GM10266 (cell line): ENCODE measurements around the gene PLA2G4A.

Experiments
- DNase-seq: peaks from one replicate; pipeline ENCODE4 v3.0.0; 2012; ENCODE audit errors: extremely low spot score
- TF ChIP-seq, protein P1 (sequence below): IDR thresholded peaks from 2 replicates; pipeline ENCODE4 v1.5.1; 2012; ENCODE audit warnings: mild to moderate bottlenecking, low read depth; ENCODE audit not compliant: control insufficient read depth, insufficient read depth; ENCODE audit errors: missing control alignments

Gene PLA2G4A

DNA sequence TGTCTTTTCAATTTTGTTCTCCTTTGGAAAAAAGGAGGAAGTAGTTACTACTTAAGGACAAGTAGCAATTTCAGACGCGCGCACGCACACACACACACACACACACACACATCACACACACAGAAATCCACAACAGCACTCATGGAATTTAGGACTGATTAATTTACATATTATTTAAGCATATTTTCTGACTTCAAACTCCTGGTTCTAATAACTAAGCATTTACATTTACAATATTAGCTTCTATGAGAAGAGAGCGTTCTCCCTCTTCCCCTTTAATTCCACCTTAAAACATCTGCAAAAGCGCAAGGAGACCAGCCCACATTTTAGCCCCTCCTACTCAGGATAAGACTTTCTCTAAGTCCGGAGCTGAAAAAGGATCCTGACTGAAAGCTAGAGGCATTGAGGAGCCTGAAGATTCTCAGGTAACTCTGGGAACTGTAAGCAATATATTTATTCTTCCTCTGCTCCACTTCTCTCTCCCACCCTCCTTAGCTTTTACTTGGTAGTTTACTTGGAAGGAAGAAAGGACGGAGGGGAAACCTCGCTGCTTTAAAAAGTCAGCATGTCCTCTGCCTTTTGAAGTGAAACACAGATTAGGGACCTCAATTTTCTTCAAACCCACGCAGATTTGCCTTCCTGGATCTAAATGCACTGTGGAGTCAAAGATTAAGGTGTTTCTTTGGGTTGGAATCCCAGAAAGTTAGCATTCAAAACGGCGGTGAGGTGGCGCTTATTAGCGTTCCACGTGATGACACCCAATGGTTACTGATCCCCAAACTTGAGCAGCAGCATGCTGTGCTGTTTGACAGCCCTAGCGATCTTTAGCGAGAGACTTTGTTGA lies at the start of gene PLA2G4A:
PLA2G4A (plus strand) TSS at position 339 of the 844 bp plus-strand sequence. CDS start 25,406 bp downstream, outside the sequence.
- TF ChIP-seq, protein P1, sequence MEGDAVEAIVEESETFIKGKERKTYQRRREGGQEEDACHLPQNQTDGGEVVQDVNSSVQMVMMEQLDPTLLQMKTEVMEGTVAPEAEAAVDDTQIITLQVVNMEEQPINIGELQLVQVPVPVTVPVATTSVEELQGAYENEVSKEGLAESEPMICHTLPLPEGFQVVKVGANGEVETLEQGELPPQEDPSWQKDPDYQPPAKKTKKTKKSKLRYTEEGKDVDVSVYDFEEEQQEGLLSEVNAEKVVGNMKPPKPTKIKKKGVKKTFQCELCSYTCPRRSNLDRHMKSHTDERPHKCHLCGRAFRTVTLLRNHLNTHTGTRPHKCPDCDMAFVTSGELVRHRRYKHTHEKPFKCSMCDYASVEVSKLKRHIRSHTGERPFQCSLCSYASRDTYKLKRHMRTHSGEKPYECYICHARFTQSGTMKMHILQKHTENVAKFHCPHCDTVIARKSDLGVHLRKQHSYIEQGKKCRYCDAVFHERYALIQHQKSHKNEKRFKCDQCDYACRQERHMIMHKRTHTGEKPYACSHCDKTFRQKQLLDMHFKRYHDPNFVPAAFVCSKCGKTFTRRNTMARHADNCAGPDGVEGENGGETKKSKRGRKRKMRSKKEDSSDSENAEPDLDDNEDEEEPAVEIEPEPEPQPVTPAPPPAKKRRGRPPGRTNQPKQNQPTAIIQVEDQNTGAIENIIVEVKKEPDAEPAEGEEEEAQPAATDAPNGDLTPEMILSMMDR: no peak
- DNase-seq: peak; percentile 34

DNA sequence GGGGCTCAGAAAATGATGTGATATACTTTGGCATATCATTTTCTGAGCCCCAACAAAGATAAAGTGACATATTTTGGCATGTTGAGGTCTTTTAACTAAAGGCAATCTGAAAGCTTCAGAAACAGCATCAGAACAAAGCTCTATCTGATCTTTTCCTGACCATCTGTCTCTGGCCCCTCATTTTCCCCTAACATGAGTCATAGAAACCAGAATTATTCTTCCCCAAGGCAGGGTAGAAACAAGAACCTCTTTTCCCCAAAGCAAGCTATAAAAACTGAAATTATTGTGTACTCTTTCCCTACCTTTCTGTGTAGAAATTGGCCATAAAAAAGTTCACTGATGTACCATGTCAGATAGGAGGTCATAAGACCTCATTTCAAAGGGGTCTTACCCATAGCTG lies 48.7 kb upstream of the PLA2G4A start:
- TF ChIP-seq, protein P1: no peak
- no peak for DNase-seq

DNA sequence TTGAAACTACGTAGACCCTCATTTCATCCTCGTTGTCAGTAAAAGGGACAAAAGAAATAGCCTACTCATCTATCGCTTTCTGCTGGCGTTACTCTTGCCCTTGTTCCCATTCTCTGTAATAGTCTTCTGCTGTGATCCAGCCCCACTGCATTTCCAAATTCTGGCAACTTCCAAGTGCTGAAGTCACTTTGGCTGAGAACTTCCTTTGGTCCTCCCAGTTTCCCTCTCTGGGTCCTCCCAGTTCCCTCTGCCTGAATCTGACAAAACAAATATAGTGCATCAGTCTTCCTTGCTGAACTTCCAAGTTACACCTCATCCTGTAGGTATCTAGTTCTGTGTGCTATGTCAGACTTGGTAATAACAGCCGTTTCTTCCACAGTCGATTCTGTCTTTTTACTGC lies 47.0 kb upstream of the PLA2G4A start:
- TF ChIP-seq, protein P1: no peak
- no peak for DNase-seq

DNA sequence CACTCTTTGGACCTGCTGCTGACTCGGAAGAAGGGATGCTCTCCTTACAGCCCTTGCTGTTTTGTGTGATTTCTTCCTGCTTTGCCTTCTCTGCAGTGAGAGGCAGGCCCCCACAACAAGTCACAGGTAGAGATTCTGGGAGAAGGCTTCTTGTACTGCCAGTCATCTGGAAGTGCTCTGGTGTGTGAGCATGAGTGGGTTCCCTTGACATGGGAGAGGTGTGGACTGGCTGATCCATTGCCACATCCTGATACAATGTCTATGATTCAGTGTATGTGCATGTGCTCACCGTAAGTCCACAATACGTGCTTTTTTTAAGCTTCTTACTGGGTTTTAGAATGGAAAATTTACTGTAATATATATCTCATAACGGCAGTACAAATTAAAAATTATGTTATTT lies 46.0 kb upstream of the PLA2G4A start:
- DNase-seq: no peak
- TF ChIP-seq, protein P1: no peak

DNA sequence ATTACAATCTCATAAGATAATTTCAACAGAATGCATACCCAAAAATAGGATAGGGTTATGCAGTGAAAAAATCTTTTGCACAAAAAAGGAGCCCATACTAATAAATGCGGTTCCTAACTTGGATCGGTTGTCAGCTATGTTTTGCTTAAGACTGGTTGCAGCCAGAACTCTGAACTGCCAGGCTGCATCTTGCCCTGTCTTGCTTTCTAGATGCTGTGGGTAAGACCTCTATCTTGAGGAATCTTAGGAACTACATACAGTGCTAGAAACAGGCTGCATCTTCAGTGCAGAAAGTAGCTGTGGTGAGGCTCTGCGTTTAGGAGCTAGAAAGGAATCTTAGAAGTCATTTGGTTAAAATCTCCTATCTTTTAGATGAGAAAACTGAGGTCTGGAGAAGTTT lies 45.6 kb upstream of the PLA2G4A start:
- TF ChIP-seq, protein P1: no peak

DNA sequence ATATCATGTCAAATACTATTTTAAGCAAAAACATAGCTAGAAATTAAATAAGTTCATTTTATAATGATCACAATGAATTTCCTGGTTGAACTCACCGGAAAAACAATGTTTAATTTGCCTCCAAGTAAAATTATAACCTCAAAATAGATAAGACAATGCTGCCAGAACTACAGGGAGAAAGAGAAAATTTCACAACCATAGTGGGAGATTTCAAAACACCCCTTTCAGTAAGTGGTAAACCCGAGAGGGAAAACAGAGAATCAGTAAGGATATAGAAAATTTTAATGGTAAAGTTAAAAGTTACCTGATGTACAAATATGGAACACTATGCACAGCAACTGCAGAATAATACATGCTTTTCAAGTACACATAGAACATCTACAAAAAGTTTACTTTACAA lies 43.2 kb upstream of the PLA2G4A start:
- TF ChIP-seq, protein P1: no peak
- no peak for DNase-seq

More for the DNA sequence above, 45.6 kb upstream of the PLA2G4A start:
- no peak for DNase-seq

DNA sequence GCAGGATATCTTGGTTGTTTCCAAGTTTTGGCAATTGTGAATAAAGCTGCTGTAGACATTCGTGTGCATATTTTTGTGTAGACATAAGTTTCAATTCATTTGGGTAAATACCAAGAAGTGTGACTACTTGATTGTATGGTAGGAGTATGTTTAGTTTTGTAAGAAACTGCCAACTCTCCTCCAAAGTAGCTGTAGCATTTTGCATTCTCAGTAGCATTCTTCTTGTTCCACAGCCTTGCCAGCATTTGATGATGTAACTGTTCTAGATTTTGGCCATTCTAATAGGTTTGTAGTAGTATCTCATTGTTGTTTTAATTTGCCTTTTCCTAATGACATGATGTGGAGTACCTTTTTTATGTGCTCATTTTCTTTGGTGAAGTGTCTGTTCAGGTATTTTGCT lies 38.6 kb upstream of the PLA2G4A start:
- TF ChIP-seq, protein P1: no peak
- no peak for DNase-seq
